Gastroesophageal sphincter (tissue), 3 donors: ENCODE data around the gene PAN2.

Source experiments
- CTCF ChIP-seq, 4 experiments: fragments of 200-600 bp in 2 of 4; fragments of 450-650 bp in 2 of 4; sonication (generic) in 1 of 4; IDR thresholded peaks; one replicate each; pipeline ENCODE4 v1.5.1; 2017 to 2019; ENCODE audit warnings: antibody characterized with exemption in 4 of 4, mild to moderate bottlenecking in 2 of 4, moderate library complexity in 2 of 4
- POLR2A ChIP-seq, 2 donors: fragments of 450-650 bp; IDR thresholded peaks; one replicate each; pipeline ENCODE4 v1.6.1; 2017; ENCODE audit warnings: antibody characterized with exemption in 2 of 2, mild to moderate bottlenecking in 2 of 2, moderate library complexity in 1 of 2
- POLR2AphosphoS5 ChIP-seq: sonication (generic); formaldehyde crosslinking; IDR thresholded peaks from one replicate; pipeline ENCODE4 v1.6.1; 2017; ENCODE audit warnings: antibody characterized with exemption

- TF ChIP-seq CTCF (IDR thresholded peaks at IDR 0.05) (no peak), POLR2A (IDR thresholded peaks at IDR 0.05) (no peak), POLR2AphosphoS5 (no peak)
Measured at GRCh38 chr12:56366948-56367347, 33.1 kb upstream of the PAN2 start.
